GM18505 (cell line): ENCODE results near the gene IARS2.
A peak's percentile ranks its signal among the peaks of the same experiment; 100 is the strongest.
"Not testable (repeated sequence)": the region's sequence is repeated elsewhere in the genome, so short reads cannot be mapped to it uniquely, and the experiment has no call there.

Source experiments
- ATAC-seq: cut with Tn5 transposase; IDR thresholded peaks from one replicate; pipeline ENCODE4 v1.9.1; 2021; ENCODE audit not compliant: unreplicated experiment
- POLR2A ChIP-seq: IDR thresholded peaks from 4 replicates; pipeline ENCODE4 v1.6.1; 2011; ENCODE audit warnings: borderline replicate concordance; ENCODE audit not compliant: insufficient read depth, insufficient read length; ENCODE audit errors: extremely low read depth

Gene IARS2

GRCh38 chr1:220129479-220130210 is 35.7 kb downstream of the IARS2 start:
- ATAC-seq, result no peak
- no peak for TF ChIP-seq POLR2A

- TF ChIP-seq POLR2A, result no peak
Measured at GRCh38 chr1:220135755-220136154, 41.8 kb downstream of the IARS2 start.

DNA sequence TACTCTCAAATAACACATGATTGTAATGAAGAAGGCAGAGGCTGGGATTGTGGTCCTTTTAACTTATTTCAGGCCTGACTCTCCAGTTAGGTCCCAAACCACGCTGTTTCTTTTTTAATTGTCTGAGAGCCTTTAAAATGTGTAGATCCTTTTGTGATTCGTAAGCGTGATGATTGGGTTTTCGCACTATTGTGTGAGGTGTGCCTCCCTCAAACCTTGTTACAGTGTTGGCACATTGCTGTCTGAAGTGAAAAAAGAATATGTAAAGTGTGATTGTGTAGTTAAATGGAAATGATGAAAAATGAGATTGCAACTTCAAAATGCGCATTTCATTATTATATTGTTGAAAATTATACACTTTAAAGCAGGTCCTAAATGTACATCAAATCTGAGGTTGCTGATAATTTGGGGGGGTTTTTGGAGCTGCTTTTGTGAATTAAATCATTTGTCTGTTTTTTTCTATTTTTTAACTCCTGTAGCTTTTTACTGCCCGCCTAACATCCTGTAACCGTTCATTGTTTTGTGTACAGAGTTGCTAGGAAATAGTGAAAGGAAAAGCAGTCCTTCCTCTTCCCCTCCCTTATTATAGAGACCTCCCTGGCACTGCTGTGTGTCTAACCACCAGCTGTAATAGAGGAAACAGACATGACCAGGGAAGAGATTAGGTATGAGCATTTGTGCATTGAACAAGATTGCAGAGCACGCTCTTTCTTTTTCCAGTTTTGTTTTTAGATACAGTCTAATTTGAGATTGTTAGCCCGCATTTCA is 43.3 kb downstream of the IARS2 start:
- no peak for TF ChIP-seq POLR2A

More at GRCh38 chr1:220135755-220136154, 41.8 kb downstream of the IARS2 start:
- no peak for ATAC-seq

GRCh38 chr1:220139966-220140365 is 46.0 kb downstream of the IARS2 start:
- no peak for TF ChIP-seq POLR2A
- ATAC-seq, result no peak

More for the DNA sequence above, 43.3 kb downstream of the IARS2 start:
- ATAC-seq, result no peak

GRCh38 chr1:220144051-220144450 is 50.1 kb downstream of the IARS2 start:
- TF ChIP-seq POLR2A, result no peak
- no peak for ATAC-seq

- peak; percentile 66 for ATAC-seq
- no peak for TF ChIP-seq POLR2A
Measured at GRCh38 chr1:220149742-220150141, 55.8 kb downstream of the IARS2 start.

DNA sequence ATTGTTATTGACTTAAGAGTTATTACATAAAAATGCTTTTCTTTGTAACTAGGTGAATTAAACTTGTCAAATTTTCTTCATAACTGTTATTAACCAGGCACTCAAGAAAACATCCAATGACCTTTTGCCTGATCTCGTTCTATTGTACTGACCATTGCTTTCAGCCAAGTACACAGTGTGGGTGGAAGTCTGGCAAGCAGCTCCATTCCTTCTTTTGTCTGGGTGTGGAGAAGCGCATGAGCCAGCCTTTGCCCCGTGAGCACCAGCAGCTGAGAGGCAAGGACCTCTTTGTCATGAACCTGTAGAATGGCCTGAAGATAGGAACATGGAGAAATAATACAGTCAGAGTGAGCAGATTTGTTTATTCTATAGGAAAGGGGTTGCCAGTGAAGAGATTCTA is 57.5 kb downstream of the IARS2 start:
- no peak for TF ChIP-seq POLR2A
- ATAC-seq, result no peak

GRCh38 chr1:220153147-220153546 is 59.2 kb downstream of the IARS2 start:
- TF ChIP-seq POLR2A, result no peak
- ATAC-seq, result no peak

DNA sequence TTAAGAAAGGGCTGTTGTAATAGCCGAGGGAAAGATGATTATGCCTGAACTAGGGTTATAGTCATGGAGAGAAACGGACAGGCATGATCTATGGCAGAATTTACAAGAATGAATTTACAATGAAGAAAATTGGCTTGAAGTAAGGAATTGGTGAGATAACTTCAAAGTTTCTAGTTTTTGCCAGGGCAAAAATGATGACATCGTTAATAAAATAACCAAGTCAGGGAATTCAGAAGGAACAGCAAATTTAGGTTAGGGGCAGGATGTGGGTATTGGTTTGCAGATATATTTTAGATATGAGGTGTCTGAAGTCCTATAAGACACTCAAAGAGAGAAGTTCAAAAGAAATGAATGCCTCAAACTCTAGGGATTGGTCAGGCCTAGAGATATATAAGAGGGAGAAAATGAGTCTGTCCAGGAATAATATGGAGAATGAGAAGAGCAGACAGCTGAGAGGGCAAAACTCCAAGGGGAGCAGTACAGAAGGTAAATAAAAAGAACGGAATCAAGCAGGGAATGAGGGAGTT is 62.8 kb downstream of the IARS2 start:
- ATAC-seq, result no peak

GRCh38 chr1:220157738-220158137 is 63.8 kb downstream of the IARS2 start:
- ATAC-seq, result no peak

More for the DNA sequence above, 62.8 kb downstream of the IARS2 start:
- no peak for TF ChIP-seq POLR2A

GRCh38 chr1:220158530-220158929 is 64.6 kb downstream of the IARS2 start:
- not testable (repeated sequence) for ATAC-seq

More at GRCh38 chr1:220157738-220158137, 63.8 kb downstream of the IARS2 start:
- no peak for TF ChIP-seq POLR2A

DNA sequence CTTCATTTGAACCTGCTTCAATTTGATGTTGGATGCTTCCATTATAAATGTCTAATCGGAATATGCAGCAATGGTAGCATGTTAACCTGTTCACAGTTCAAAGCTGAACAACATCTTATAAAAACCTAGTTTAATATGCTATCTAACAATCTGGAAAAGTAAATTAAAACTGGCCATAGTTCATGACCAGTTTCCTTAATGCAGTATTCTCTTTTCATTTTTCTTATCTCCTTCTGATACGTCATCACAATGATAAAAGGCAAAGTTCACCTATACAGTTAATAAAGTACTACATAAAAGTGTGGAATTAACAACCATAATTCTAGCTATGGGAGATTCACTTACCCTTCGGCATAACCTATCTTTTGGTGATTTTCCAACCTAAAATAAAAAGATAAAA is 65.1 kb downstream of the IARS2 start:
- no peak for TF ChIP-seq POLR2A
- ATAC-seq, result no peak

GRCh38 chr1:220160027-220160426 is 66.1 kb downstream of the IARS2 start:
- ATAC-seq, result no peak
- no peak for TF ChIP-seq POLR2A

GRCh38 chr1:220164116-220164515 is 70.2 kb downstream of the IARS2 start:
- no peak for ATAC-seq
- no peak for TF ChIP-seq POLR2A
